Lower lobe of right lung (tissue), 2 donors: ENCODE results near the gene OR8U1. TPM values are rescaled to one million over a fixed set of nuclear protein-coding genes. Genes with fewer than 3 reads are reported as not detected.

Experiments used
- ATAC-seq, 2 donors: fragments of 200-7000 bp; cut with Tn5 transposase; one replicate each; pipeline ENCODE4 v1.9.1; 2020 to 2022; ENCODE audit warnings: mild to moderate bottlenecking in 2 of 2, moderate library complexity in 2 of 2
- DNase-seq: peaks from one replicate; pipeline ENCODE4 v3.0.0-alpha.2; 2020
- H3K27ac ChIP-seq: fragments of 200-600 bp; one replicate; pipeline ENCODE4 v1.8.0; 2022
- H3K27me3 ChIP-seq: fragments of 200-600 bp; one replicate; pipeline ENCODE4 v1.8.0; 2022; ENCODE audit warnings: low read depth
- H3K36me3 ChIP-seq: fragments of 200-600 bp; one replicate; pipeline ENCODE4 v1.8.0; 2022; ENCODE audit warnings: mild to moderate bottlenecking
- H3K4me1 ChIP-seq: fragments of 200-600 bp; one replicate; pipeline ENCODE4 v1.8.0; 2022
- H3K4me3 ChIP-seq: fragments of 200-600 bp; one replicate; pipeline ENCODE4 v1.8.0; 2022; ENCODE audit warnings: mild to moderate bottlenecking
- H3K9me3 ChIP-seq: fragments of 200-600 bp; one replicate; pipeline ENCODE4 v1.8.0; 2022
- intact Hi-C: fragments of 100-400 bp; cut with DNase I; formaldehyde crosslinking; loops from one replicate; pipeline ENCODE4 v1.11.0; 2022
- total RNA-seq: library from RNA; stranded (reverse); fragmentation: NEBNext Ultra II Directional; extraction: Animal tissue kit (Norgen Biotek cat#: 25700); gene quantifications from one replicate; pipeline ENCODE4 v1.2.1, GENCODE V29; 2021
- TF ChIP-seq, protein P1 (sequence below): fragments of 200-600 bp; IDR thresholded peaks from one replicate; pipeline ENCODE4 v1.8.0; 2022; ENCODE audit warnings: antibody characterized with exemption, mild to moderate bottlenecking
- donor health status: DM: no; HTN: yes; CAD: no; lungs with severe emphysema.

The OR8U1 gene
- total RNA-seq, 1 donor from 2014 or later = not detected

DNA sequence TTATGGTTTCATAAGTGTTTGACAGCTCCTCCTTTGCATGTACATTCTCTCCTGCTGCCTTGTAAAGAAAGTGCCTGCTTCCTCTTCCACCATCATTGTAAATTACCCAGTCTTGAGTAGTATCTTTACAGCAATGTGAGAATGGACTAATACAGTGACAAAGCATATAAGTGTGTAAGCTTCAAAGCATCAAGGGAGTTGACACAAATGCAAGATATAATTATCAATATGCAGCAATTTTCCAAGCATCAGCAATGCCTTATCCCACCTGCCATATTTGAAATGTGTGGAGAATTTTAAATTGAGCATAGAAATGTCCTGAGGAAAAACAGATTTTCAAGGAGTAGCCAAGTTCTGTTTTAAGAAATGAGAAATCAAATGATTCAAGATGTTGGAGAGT is 35.4 kb downstream of the OR8U1 start:
- intact Hi-C loops = no loop called here

DNA sequence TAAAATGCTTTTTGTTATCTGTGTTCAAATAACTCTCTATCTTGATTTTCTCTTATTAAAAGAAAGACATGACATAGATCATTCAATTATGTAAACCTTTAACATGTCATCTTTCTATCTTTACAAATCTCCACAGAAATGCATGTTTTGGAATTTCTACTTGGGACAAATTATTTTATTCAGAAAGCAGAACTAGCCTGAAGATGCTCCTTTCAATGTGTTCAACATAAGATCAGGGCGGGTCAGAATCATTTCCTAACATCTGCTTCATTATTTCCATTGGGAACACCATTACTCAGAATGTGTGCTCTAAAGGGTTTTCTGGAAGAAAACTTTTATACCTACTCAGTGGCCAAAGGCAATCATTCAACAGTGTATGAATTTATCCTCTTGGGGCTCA is 37.0 kb downstream of the OR8U1 start, which contains the start of gene OR5AL1:
OR5AL1 (plus strand) TSS at position 301 of the 400 bp plus-strand sequence.
- no peak within 1 kb of the TSS for H3K27ac ChIP-seq
- H3K36me3 ChIP-seq = no peaks in the 10 kb centered on the region
- H3K9me3 ChIP-seq = no peaks in the 10 kb centered on the region
- TF ChIP-seq, protein P1, sequence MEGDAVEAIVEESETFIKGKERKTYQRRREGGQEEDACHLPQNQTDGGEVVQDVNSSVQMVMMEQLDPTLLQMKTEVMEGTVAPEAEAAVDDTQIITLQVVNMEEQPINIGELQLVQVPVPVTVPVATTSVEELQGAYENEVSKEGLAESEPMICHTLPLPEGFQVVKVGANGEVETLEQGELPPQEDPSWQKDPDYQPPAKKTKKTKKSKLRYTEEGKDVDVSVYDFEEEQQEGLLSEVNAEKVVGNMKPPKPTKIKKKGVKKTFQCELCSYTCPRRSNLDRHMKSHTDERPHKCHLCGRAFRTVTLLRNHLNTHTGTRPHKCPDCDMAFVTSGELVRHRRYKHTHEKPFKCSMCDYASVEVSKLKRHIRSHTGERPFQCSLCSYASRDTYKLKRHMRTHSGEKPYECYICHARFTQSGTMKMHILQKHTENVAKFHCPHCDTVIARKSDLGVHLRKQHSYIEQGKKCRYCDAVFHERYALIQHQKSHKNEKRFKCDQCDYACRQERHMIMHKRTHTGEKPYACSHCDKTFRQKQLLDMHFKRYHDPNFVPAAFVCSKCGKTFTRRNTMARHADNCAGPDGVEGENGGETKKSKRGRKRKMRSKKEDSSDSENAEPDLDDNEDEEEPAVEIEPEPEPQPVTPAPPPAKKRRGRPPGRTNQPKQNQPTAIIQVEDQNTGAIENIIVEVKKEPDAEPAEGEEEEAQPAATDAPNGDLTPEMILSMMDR = no peak
- DNase-seq (no peak), ATAC-seq (no peak)
- intact Hi-C loops = no loop called here
- H3K4me3 ChIP-seq = no peak within 1 kb of the TSS
- H3K27me3 ChIP-seq = no peaks in the 10 kb centered on the region
- no peaks in the 10 kb centered on the region for H3K4me1 ChIP-seq

More for the DNA sequence above, 35.4 kb downstream of the OR8U1 start:
- H3K9me3 ChIP-seq = no peaks in the 10 kb centered on the region
- H3K4me3 ChIP-seq = no peak overlapping the region
- DNase-seq = no peak
- no peaks in the 10 kb centered on the region for H3K27me3 ChIP-seq
- H3K27ac ChIP-seq = no peak overlapping the region
- TF ChIP-seq, protein P1 = no peak
- no peak for ATAC-seq
- H3K4me1 ChIP-seq = no peaks in the 10 kb centered on the region
- no peaks in the 10 kb centered on the region for H3K36me3 ChIP-seq

Other genes with a start within 250 kb of the OR8U1 start
- not detected for gene OR8J3, start 235.4 kb upstream of the OR8U1 start, total RNA-seq
- gene OR8K5, start 215.3 kb upstream of the OR8U1 start, total RNA-seq = not detected
- not detected for gene OR5J2, start 199.0 kb upstream of the OR8U1 start, total RNA-seq
- not detected for gene OR5T2, start 141.4 kb upstream of the OR8U1 start, total RNA-seq
- not detected for gene OR5T3, start 123.4 kb upstream of the OR8U1 start, total RNA-seq
- not detected for gene OR5T1, start 101.5 kb upstream of the OR8U1 start, total RNA-seq
- not detected for gene OR8H1, start 83.4 kb upstream of the OR8U1 start, total RNA-seq
- gene OR8K3, start 60.5 kb upstream of the OR8U1 start, total RNA-seq = not detected
- gene OR8K1, start 29.6 kb upstream of the OR8U1 start, total RNA-seq = not detected
- gene OR8J1, start 21.3 kb upstream of the OR8U1 start, total RNA-seq = not detected
- gene OR5AL1, start 37.1 kb downstream of the OR8U1 start, total RNA-seq = not detected
- gene OR5M3, start 97.7 kb downstream of the OR8U1 start, total RNA-seq = not detected
- gene OR5M8, start 115.7 kb downstream of the OR8U1 start, total RNA-seq = not detected
- not detected for gene OR5M11, start 167.6 kb downstream of the OR8U1 start, total RNA-seq
- gene OR5M10, start 202.1 kb downstream of the OR8U1 start, total RNA-seq = not detected
- gene OR5M1, start 239.2 kb downstream of the OR8U1 start, total RNA-seq = not detected